Neuronal stem cell (in vitro differentiated cells): ENCODE measurements around the gene FAM110D.
A peak's percentile ranks its signal among the peaks of the same experiment; 100 is the strongest.

Source experiments
- DNase-seq: peaks from one replicate; pipeline ENCODE4 v3.0.0-alpha.2; 2013; ENCODE audit warnings: low spot score
- H2AFZ ChIP-seq: one replicate; pipeline ENCODE4 v1.6.1; 2013; ENCODE audit warnings: mild to moderate bottlenecking, low read length, inconsistent platforms
- H2AK5ac ChIP-seq: 2 replicates; pipeline ENCODE4 v1.6.1; 2013; ENCODE audit warnings: low read depth, mild to moderate bottlenecking, inconsistent platforms, low read length, moderate library complexity, mixed read lengths
- H2BK120ac ChIP-seq: 2 replicates; pipeline ENCODE4 v1.6.1; 2013; ENCODE audit warnings: low read depth, mild to moderate bottlenecking, inconsistent platforms, low read length, moderate library complexity, mixed read lengths
- H2BK12ac ChIP-seq: one replicate; pipeline ENCODE4 v1.6.1; 2013; ENCODE audit warnings: low read length, inconsistent platforms
- H2BK15ac ChIP-seq: 2 replicates; pipeline ENCODE4 v1.6.1; 2013; ENCODE audit warnings: mild to moderate bottlenecking, low read length, inconsistent platforms, mixed read lengths
- H2BK5ac ChIP-seq: one replicate; pipeline ENCODE4 v1.6.1; 2013; ENCODE audit warnings: inconsistent platforms, mild to moderate bottlenecking, low read length, moderate library complexity
- H3K14ac ChIP-seq: one replicate; pipeline ENCODE4 v1.6.1; 2013; ENCODE audit warnings: low read length, inconsistent platforms
- H3K18ac ChIP-seq: 2 replicates; pipeline ENCODE4 v1.6.1; 2013; ENCODE audit warnings: low read length, inconsistent platforms
- H3K23ac ChIP-seq: 2 replicates; pipeline ENCODE4 v1.6.1; 2013; ENCODE audit warnings: low read depth, mild to moderate bottlenecking, mixed read lengths, low read length, inconsistent platforms; ENCODE audit not compliant: poor library complexity
- H3K27ac ChIP-seq: replicated peaks from 3 replicates; pipeline ENCODE4 v1.5.1; 2013; ENCODE audit warnings: low read length, inconsistent platforms
- H3K27me3 ChIP-seq, 3 experiments: 2 replicates each; pipeline ENCODE4 v1.6.1; 2013; ENCODE audit warnings: low read length in 3 of 3, mild to moderate bottlenecking in 2 of 3, inconsistent platforms in 1 of 3, low read depth in 1 of 3, mixed read lengths in 1 of 3, moderate library complexity in 1 of 3; ENCODE audit not compliant: control insufficient read depth in 3 of 3, insufficient read depth in 3 of 3
- H3K36me3 ChIP-seq, 2 donors: replicated peaks in 1 of 2; 2 replicates each; pipeline ENCODE4 v1.6.1; 2013; ENCODE audit warnings: low read length in 2 of 2; ENCODE audit not compliant: control insufficient read depth in 2 of 2, insufficient read depth in 2 of 2
- H3K4ac ChIP-seq: 2 replicates; pipeline ENCODE4 v1.6.1; 2013; ENCODE audit warnings: inconsistent platforms, mild to moderate bottlenecking, low read length, moderate library complexity
- H3K4me1 ChIP-seq, 2 donors: 1 replicate in 1 of 2; 2 replicates in 1 of 2; pipeline ENCODE4 v1.6.1; 2013; ENCODE audit warnings: low read length in 2 of 2, low read depth in 1 of 2; ENCODE audit not compliant: control insufficient read depth in 2 of 2, insufficient read depth in 1 of 2
- H3K4me2 ChIP-seq: one replicate; pipeline ENCODE4 v1.6.1; 2013; ENCODE audit warnings: mild to moderate bottlenecking, low read length, inconsistent platforms; ENCODE audit not compliant: insufficient read depth, poor library complexity, severe bottlenecking
- H3K4me3 ChIP-seq, 2 donors: 2 replicates each; pipeline ENCODE4 v1.5.1; 2013; ENCODE audit warnings: low read length in 2 of 2, mild to moderate bottlenecking in 2 of 2, inconsistent platforms in 1 of 2, moderate library complexity in 1 of 2
- H3K79me1 ChIP-seq: one replicate; pipeline ENCODE4 v1.6.1; 2013; ENCODE audit warnings: low read depth, mild to moderate bottlenecking, inconsistent platforms, low read length, moderate library complexity
- H3K9ac ChIP-seq: one replicate; pipeline ENCODE4 v1.6.1; 2013; ENCODE audit warnings: mild to moderate bottlenecking, low read depth, low read length, inconsistent platforms; ENCODE audit not compliant: poor library complexity
- H3K9me3 ChIP-seq, 2 donors: replicated peaks in 1 of 2; 2 replicates each; pipeline versions ENCODE3 to v1.6.1; 2013; ENCODE audit warnings: low read length in 2 of 2, mild to moderate bottlenecking in 2 of 2, inconsistent platforms in 1 of 2, low read depth in 1 of 2, mixed read lengths in 1 of 2, moderate library complexity in 1 of 2; ENCODE audit not compliant: control insufficient read depth in 2 of 2, insufficient read depth in 1 of 2
- H4K8ac ChIP-seq: one replicate; pipeline ENCODE4 v1.6.1; 2013; ENCODE audit warnings: low read depth, mild to moderate bottlenecking, inconsistent platforms, low read length, moderate library complexity
- H4K91ac ChIP-seq: one replicate; pipeline ENCODE4 v1.6.1; 2013; ENCODE audit warnings: low read length, low read depth, mild to moderate bottlenecking, inconsistent platforms; ENCODE audit not compliant: poor library complexity
- WGBS, 2 donors: extraction: QIAGEN DNeasy Blood & Tissue Kit; methylation state at CpG; one replicate each; pipeline ENCODE4 v1.1.7; 2013; ENCODE audit warnings: missing lambda C conversion rate in 2 of 2, mixed read lengths in 1 of 2; ENCODE audit not compliant: insufficient read length in 2 of 2, insufficient replicate concordance in 1 of 2; ENCODE audit errors: extremely low coverage in 2 of 2; 5-methylcytosine and 5-hydroxymethylcytosine counted together

FAM110D gene

DNA sequence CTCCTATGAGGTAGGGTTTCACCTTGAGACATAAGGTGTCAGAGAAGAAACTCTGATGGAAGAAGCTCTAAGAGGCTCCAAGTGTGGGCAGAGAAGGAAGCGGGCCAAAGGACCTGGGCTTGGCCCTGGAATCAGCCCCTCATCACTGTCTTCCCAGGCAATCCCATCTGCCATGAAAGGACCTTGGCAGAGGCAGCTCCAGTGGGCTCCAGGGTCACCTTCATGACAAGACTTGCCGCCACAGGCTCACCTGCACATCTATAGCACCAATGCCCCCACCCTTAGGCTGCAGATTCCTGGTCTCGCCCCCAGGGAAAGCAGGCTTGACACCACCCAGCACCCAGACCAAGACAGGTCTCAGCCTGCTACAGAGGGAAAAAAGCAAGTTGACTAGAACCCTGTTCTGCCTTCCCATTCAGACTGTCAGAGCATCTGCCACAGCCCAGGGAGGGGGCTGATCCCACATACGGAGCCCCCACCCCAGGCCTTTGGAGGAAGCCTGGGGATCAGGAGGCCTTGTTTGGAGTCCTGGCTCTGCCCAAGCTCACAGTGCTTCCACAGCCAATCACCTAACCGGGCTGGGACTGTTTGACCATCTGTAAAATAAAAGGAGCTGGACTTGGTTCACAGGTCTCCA, 490 bp upstream of the FAM110D start:
- no peak overlapping the region for H3K23ac ChIP-seq
- H2AK5ac ChIP-seq, result peak overlapping the region; percentile 11
- H3K18ac ChIP-seq, result peak overlapping the region; percentile 73
- no peak overlapping the region for H2BK5ac ChIP-seq
- H3K79me1 ChIP-seq, result no peaks in the 10 kb centered on the region
- peak overlapping the region in 1 of 2 donors; percentile 50 for H3K4me3 ChIP-seq
- no peak overlapping the region for H3K27ac ChIP-seq
- H3K14ac ChIP-seq, result no peak overlapping the region
- H3K9ac ChIP-seq, result no peak overlapping the region
- no peak overlapping the region for H4K8ac ChIP-seq
- WGBS, 2 donors, result no CpG with 5 or more reads among the region's 5 CpGs
- no peak overlapping the region for H2BK12ac ChIP-seq
- no peaks in the 10 kb centered on the region for H3K36me3 ChIP-seq
- peaks cover 3 to 31% (median 12%) of the 10 kb centered on the region in 3 experiments for H3K27me3 ChIP-seq
- DNase-seq, result no peak
- H4K91ac ChIP-seq, result no peak overlapping the region
- H2AFZ ChIP-seq, result peak overlapping the region; percentile 84
- H2BK120ac ChIP-seq, result no peak overlapping the region
- H2BK15ac ChIP-seq, result peak overlapping the region; percentile 49
- H3K4me1 ChIP-seq, result peaks cover 44 to 50% of the 10 kb centered on the region in 2 donors
- H3K4me2 ChIP-seq, result no peak overlapping the region
- H3K4ac ChIP-seq, result no peak overlapping the region
- H3K9me3 ChIP-seq, result no peaks in the 10 kb centered on the region

DNA sequence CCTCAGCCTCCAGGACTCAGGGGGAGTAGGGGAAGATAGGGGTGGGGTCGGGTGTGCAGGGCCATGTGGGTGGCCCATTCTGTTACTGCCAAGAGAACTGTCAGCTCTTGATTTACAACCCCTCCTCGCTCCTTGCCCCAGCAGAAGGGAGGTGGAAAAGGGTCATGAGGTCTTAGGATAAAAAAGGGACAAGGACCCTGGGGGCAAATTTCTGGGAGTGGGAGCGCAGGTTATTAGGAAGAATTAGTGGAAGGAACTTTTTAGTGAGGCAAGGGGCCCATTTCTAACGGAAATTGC, 812 bp downstream of the FAM110D start:
- Histone ChIP-seq H2AK5ac (peak overlapping the region; percentile 13), H3K27ac (no peak overlapping the region), H3K4me3 (peak overlapping the region in 1 of 2 donors; percentile 50), H3K4me1 (peaks cover 47 to 48% of the 10 kb centered on the region in 2 donors), H3K9me3 (no peaks in the 10 kb centered on the region), H2BK15ac (no peak overlapping the region), H2BK5ac (no peak overlapping the region), H3K9ac (no peak overlapping the region), H3K79me1 (no peaks in the 10 kb centered on the region), H3K4me2 (no peak overlapping the region), H3K27me3 (peaks cover 3 to 38% (median 5%) of the 10 kb centered on the region in 3 experiments), H4K91ac (no peak overlapping the region), H3K23ac (no peak overlapping the region), H3K18ac (no peak overlapping the region), H4K8ac (no peak overlapping the region), H3K14ac (no peak overlapping the region), H3K36me3 (no peaks in the 10 kb centered on the region), H3K4ac (no peak overlapping the region), H2AFZ (peak overlapping the region; percentile 84), H2BK120ac (no peak overlapping the region), H2BK12ac (no peak overlapping the region)
- no CpG with 5 or more reads among the region's 4 CpGs for WGBS, 2 donors
- DNase-seq, result no peak

DNA sequence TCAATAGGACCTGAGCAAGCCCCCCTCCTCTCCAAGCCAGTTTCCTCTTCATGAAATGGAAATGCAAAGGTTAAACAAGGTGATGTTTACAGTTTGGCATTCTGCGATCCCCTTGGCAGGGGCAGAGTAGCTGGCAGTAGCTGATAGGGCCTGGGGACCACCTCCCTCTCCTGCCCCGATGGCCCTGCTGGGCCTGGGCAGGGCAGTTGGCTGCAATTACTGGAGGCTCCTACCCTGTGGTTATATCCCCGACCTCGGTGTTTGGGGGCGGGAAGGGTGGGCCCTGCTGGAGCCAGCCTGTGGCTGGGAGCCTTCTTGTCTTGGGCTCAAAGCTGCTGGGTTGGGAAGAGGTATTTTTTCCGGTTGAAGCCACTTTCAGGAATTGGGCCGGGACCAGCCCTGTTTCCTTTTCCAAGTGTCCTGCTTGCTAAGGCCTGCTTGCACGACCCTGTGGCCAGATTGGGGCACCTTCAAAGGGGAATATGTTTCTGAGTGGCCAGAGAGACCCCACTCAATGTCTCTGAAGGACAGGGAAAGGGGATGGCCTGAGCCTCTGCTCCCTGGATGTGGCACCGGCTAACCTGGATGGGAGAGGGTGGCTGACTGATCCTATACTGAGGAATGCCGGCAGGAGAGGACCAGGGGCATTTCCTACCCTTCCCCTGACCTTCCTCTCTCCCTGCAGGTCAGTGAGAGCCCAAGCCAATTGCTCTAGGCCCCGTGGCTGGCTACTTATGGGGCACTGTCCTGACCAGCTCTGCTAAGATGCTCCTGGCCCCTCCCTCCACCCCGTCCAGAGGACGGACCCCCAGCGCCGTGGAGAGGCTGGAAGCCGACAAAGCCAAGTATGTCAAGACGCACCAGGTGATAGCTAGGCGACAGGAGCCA, 1.9 kb downstream of the FAM110D start:
- Histone ChIP-seq H3K4ac (peak overlapping the region; percentile 80), H3K23ac (peak overlapping the region; percentile 99), H2AK5ac (peak overlapping the region; percentile 92), H2BK15ac (peak overlapping the region; percentile 96), H2AFZ (no peak overlapping the region), H3K79me1 (no peaks in the 10 kb centered on the region), H3K4me1 (peaks cover 43 to 48% of the 10 kb centered on the region in 2 donors), H2BK12ac (no peak overlapping the region), H3K27ac (no peak overlapping the region), H3K14ac (peak overlapping the region; percentile 77), H2BK5ac (no peak overlapping the region), H3K36me3 (no peaks in the 10 kb centered on the region), H3K4me3 (peak overlapping the region in 1 of 2 donors; percentile 73), H3K18ac (peak overlapping the region; percentile 98), H3K9me3 (no peaks in the 10 kb centered on the region), H3K9ac (peak overlapping the region; percentile 73), H2BK120ac (peak overlapping the region; percentile 10), H3K27me3 (peaks cover 3 to 35% (median 3%) of the 10 kb centered on the region in 3 experiments), H4K91ac (peak overlapping the region; percentile 73), H3K4me2 (peak overlapping the region; percentile 75), H4K8ac (no peak overlapping the region)
- WGBS, 2 donors, result no CpG with 5 or more reads among the region's 18 CpGs
- no peak for DNase-seq
